HCT116 (cell line): ENCODE data around the gene TMEM178B. TPM values are rescaled to one million over a fixed set of nuclear protein-coding genes. Genes with fewer than 3 reads are reported as not detected.

ENCODE experiments used
- ATAC-seq: fragments of 200-7000 bp; cut with Tn5 transposase; 2 replicates; pipeline ENCODE4 v1.9.1; 2020; ENCODE audit warnings: mild to moderate bottlenecking, moderate library complexity
- BruUV-seq: library from RNA; stranded (reverse); fragments of 400-500 nt; replicated peaks from 2 replicates; lab custom pipeline; 2021; lab: Mats Ljungman, UMichigan
- CTCF ChIA-PET: fragments of 300-600 bp; sonication (Branson Sonifier 250); formaldehyde crosslinking; loops from one replicate; lab custom pipeline; 2021; ENCODE audit warnings: antibody characterized with exemption; lab: Charles Lee
- POLR2A ChIA-PET: fragments of 300-600, 350-600 bp; sonication (Branson Sonifier 250); formaldehyde crosslinking; loops from one replicate; lab custom pipeline; 2021; ENCODE audit warnings: antibody characterized with exemption; lab: Charles Lee
- RAD21 ChIA-PET, 2 experiments: fragments of 300-600 bp; sonication (Branson Sonifier 250); formaldehyde crosslinking; loops; one replicate each; lab custom pipeline; 2023; ENCODE audit warnings: low total read pairs in 2 of 2; ENCODE audit not compliant: uncharacterized antibody in 2 of 2, unreplicated experiment in 2 of 2, low non-redundant PET in 1 of 2; lab: Charles Lee
- DNase-seq: peaks from one replicate; pipeline ENCODE4 v3.0.0-alpha.2; 2010; ENCODE audit warnings: low read depth, low spot score
- H2AFZ ChIP-seq: fragments of 200-600 bp; shearing (Covaris generic), sonication (generic); 2 replicates; pipeline ENCODE4 v1.6.1; 2017; ENCODE audit warnings: low read depth, mixed run types, mixed read lengths, antibody characterized with exemption, low read length; ENCODE audit not compliant: poor library complexity, severe bottlenecking
- H3K27ac ChIP-seq: 2 replicates; pipeline ENCODE4 v1.5.1; 2012; ENCODE audit warnings: low read depth, low read length
- H3K27me3 ChIP-seq: fragments of 200-600 bp; sonication (generic); 2 replicates; pipeline ENCODE4 v1.6.1; 2016; ENCODE audit warnings: mixed run types, low read length, mixed read lengths; ENCODE audit not compliant: insufficient read depth
- H3K36me3 ChIP-seq, 2 experiments: fragments of 200-500 bp in 1 of 2; fragments of 200-600 bp in 1 of 2; sonication (Bioruptor generic) in 1 of 2; sonication (generic) in 1 of 2; 2 replicates each; pipeline versions ENCODE4 v1.5.1 to v1.6.1; 2014 to 2016; ENCODE audit warnings: low read length in 2 of 2, inconsistent platforms in 1 of 2, mixed read lengths in 1 of 2, mixed run types in 1 of 2; ENCODE audit not compliant: insufficient read depth in 2 of 2, control insufficient read depth in 1 of 2
- H3K4me1 ChIP-seq, 2 experiments: fragments of 200-600 bp in 1 of 2; sonication (generic) in 1 of 2; 2 replicates each; pipeline versions ENCODE4 v1.5.1 to v1.6.1; 2012 to 2017; ENCODE audit warnings: low read length in 2 of 2, inconsistent platforms in 1 of 2, mild to moderate bottlenecking in 1 of 2, mixed read lengths in 1 of 2, mixed run types in 1 of 2, moderate library complexity in 1 of 2; ENCODE audit not compliant: insufficient read depth in 2 of 2, control insufficient read depth in 1 of 2
- H3K4me2 ChIP-seq: fragments of 200-600 bp; sonication (generic); 2 replicates; pipeline ENCODE4 v1.6.1; 2017; ENCODE audit warnings: mixed run types, low read length, mixed read lengths
- H3K4me3 ChIP-seq, 2 experiments: fragments of 200-600 bp in 1 of 2; sonication (generic) in 1 of 2; replicated peaks in 1 of 2; 2 replicates each; pipeline ENCODE4 v1.5.1; 2011 to 2016; ENCODE audit warnings: low read length in 2 of 2, control low read depth in 1 of 2, low read depth in 1 of 2, mild to moderate bottlenecking in 1 of 2, mixed read lengths in 1 of 2, mixed run types in 1 of 2
- H3K79me2 ChIP-seq: fragments of 200-600 bp; sonication (generic); 2 replicates; pipeline ENCODE4 v1.6.1; 2017; ENCODE audit warnings: mild to moderate bottlenecking, mixed run types, low read length, moderate library complexity, mixed read lengths; ENCODE audit not compliant: insufficient read depth
- H3K9ac ChIP-seq: fragments of 200-600 bp; sonication (generic); 2 replicates; pipeline ENCODE4 v1.6.1; 2016; ENCODE audit warnings: low read length, mixed read lengths
- H3K9me2 ChIP-seq: fragments of 200-600 bp; sonication (generic), shearing (Covaris generic); 2 replicates; pipeline ENCODE4 v1.6.1; 2017; ENCODE audit warnings: mixed run types, mild to moderate bottlenecking, moderate library complexity; ENCODE audit not compliant: insufficient read depth
- H3K9me3 ChIP-seq, 2 experiments: fragments of 200-500 bp in 1 of 2; fragments of 200-600 bp in 1 of 2; sonication (Bioruptor generic) in 1 of 2; sonication (generic) in 1 of 2; 2 replicates each; pipeline ENCODE4 v1.6.1; 2014 to 2017; ENCODE audit warnings: low read length in 2 of 2, mixed read lengths in 2 of 2, inconsistent platforms in 1 of 2, low read depth in 1 of 2, mild to moderate bottlenecking in 1 of 2, mixed run types in 1 of 2, moderate library complexity in 1 of 2; ENCODE audit not compliant: control insufficient read depth in 1 of 2, insufficient read depth in 1 of 2
- H4K20me1 ChIP-seq: fragments of 200-600 bp; sonication (generic), shearing (Covaris generic); 2 replicates; pipeline ENCODE4 v1.6.1; 2017; ENCODE audit warnings: mixed run types, mild to moderate bottlenecking, moderate library complexity; ENCODE audit not compliant: insufficient read depth
- CEBPB ChIP-seq: IDR thresholded peaks from 2 replicates; pipeline ENCODE4 v1.6.1; 2012; ENCODE audit warnings: low read depth
- POLR2AphosphoS5 ChIP-seq: IDR thresholded peaks from 2 replicates; pipeline ENCODE4 v1.6.1; 2011; ENCODE audit warnings: mild to moderate bottlenecking, low read depth, low read length, moderate library complexity
- ZFX ChIP-seq: fragments of 450-650 bp; IDR thresholded peaks from 2 replicates; pipeline ENCODE4 v1.6.1; 2017
- ZNF274 ChIP-seq: fragments of 200-500 bp; sonication (Bioruptor generic); IDR thresholded peaks from 2 replicates; pipeline ENCODE4 v1.6.1; 2014; ENCODE audit warnings: mild to moderate bottlenecking, low read depth, low read length, inconsistent platforms
- intact Hi-C: fragments of 100-400 bp; cut with micrococcal nuclease; formaldehyde crosslinking; loops from 2 replicates; pipeline ENCODE4 v1.10.0; 2022
- total RNA-seq: library from RNA; stranded (reverse); gene quantifications from one replicate; pipeline ENCODE4 v1.2.1, GENCODE V29; 2021; ENCODE audit not compliant: unreplicated experiment
- TF ChIP-seq, protein P1 (sequence below): IDR thresholded peaks from 2 replicates; pipeline ENCODE4 v1.6.1; 2012; ENCODE audit warnings: low read depth

The TMEM178B gene
- total RNA-seq, 1 experiment from 2014 or later, result 0.02 TPM

DNA sequence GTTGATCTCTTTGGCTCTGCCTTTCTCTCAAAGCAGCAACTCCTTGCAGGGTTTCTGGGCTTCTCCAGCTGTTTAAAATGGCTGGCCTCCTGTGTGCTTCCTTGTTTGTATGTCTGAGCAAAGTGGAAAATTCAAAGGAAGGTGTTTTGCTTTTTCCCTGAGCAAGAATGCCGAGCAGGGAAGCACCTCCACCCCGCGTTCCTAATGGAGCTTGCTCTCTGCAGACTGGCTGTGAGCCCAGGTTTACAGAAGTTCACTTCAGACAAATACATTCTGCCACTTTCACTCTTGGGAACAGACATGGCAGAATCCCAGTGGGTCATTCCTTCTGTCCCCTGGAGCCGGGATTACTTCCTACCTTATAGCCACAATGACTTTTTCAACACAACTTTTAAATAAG, 295.6 kb downstream of the TMEM178B start (continued):
- TF ChIP-seq, protein P1, sequence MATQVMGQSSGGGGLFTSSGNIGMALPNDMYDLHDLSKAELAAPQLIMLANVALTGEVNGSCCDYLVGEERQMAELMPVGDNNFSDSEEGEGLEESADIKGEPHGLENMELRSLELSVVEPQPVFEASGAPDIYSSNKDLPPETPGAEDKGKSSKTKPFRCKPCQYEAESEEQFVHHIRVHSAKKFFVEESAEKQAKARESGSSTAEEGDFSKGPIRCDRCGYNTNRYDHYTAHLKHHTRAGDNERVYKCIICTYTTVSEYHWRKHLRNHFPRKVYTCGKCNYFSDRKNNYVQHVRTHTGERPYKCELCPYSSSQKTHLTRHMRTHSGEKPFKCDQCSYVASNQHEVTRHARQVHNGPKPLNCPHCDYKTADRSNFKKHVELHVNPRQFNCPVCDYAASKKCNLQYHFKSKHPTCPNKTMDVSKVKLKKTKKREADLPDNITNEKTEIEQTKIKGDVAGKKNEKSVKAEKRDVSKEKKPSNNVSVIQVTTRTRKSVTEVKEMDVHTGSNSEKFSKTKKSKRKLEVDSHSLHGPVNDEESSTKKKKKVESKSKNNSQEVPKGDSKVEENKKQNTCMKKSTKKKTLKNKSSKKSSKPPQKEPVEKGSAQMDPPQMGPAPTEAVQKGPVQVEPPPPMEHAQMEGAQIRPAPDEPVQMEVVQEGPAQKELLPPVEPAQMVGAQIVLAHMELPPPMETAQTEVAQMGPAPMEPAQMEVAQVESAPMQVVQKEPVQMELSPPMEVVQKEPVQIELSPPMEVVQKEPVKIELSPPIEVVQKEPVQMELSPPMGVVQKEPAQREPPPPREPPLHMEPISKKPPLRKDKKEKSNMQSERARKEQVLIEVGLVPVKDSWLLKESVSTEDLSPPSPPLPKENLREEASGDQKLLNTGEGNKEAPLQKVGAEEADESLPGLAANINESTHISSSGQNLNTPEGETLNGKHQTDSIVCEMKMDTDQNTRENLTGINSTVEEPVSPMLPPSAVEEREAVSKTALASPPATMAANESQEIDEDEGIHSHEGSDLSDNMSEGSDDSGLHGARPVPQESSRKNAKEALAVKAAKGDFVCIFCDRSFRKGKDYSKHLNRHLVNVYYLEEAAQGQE, result no peak
- TF ChIP-seq ZFX, result no peak
- no peak for TF ChIP-seq CEBPB
- TF ChIP-seq ZNF274, result no peak

- H3K9me2 ChIP-seq, result no peaks in the 10 kb centered on the region
- H3K4me2 ChIP-seq, result no peak overlapping the region
- intact Hi-C loops, result no loop called here
- no peak overlapping the region for H3K27ac ChIP-seq
- ChIA-PET RAD21 (no interaction called here), POLR2A (no interaction called here), CTCF (no interaction called here)
- no peaks in the 10 kb centered on the region for H3K9me3 ChIP-seq
- H2AFZ ChIP-seq, result no peak overlapping the region
- DNase-seq, result no peak
- H3K4me1 ChIP-seq, result no peaks in the 10 kb centered on the region
- no peak for TF ChIP-seq POLR2AphosphoS5
- TF ChIP-seq CEBPB, result no peak
- no peaks in the 10 kb centered on the region for H3K36me3 ChIP-seq
- H4K20me1 ChIP-seq, result no peaks in the 10 kb centered on the region
- no TSS peak for BruUV-seq
- ATAC-seq, result no peak
- H3K4me3 ChIP-seq, result no peak overlapping the region
- H3K79me2 ChIP-seq, result no peaks in the 10 kb centered on the region
- no peak overlapping the region for H3K9ac ChIP-seq
- peaks cover 42% of the 10 kb centered on the region for H3K27me3 ChIP-seq
Observed at GRCh38 chr7:141370178-141370577, 296.3 kb downstream of the TMEM178B start.
